IMR-90 (cell line): ENCODE measurements around the gene CUX1. TPM values are rescaled to one million over a fixed set of nuclear protein-coding genes. Genes with fewer than 3 reads are reported as not detected.

Experiments used
- ATAC-seq: fragments of 200-7000 bp; cut with Tn5 transposase; 2 replicates; pipeline ENCODE4 v1.9.1; 2020; ENCODE audit warnings: low read depth, mild to moderate bottlenecking, moderate library complexity
- BruUV-seq: library from RNA; stranded (reverse); fragments of 400-500 nt; replicated peaks from 2 replicates; lab custom pipeline; 2021; lab: Mats Ljungman, UMichigan
- CTCF ChIA-PET: fragments of 300-600 bp; formaldehyde crosslinking; extraction: SDS; loops from one replicate; lab custom pipeline; 2021; ENCODE audit warnings: antibody characterized with exemption; lab: Yijun Ruan, JAX
- POLR2A ChIA-PET: fragments of 300-600 bp; sonication (Branson Sonifier 250); formaldehyde crosslinking; loops from one replicate; lab custom pipeline; 2022; ENCODE audit warnings: antibody characterized with exemption; ENCODE audit not compliant: unreplicated experiment; lab: Charles Lee
- DNase-seq: peaks from one replicate; pipeline ENCODE4 v3.0.0; 2013
- H2AFZ ChIP-seq: replicated peaks from 2 replicates; pipeline ENCODE3; 2013; ENCODE audit warnings: low read length, mild to moderate bottlenecking; ENCODE audit not compliant: poor library complexity
- H2AK5ac ChIP-seq: 2 replicates; pipeline ENCODE4 v1.6.1; 2013; ENCODE audit warnings: low read depth, low read length, inconsistent platforms
- H2AK9ac ChIP-seq: replicated peaks from 2 replicates; pipeline ENCODE3; 2013; ENCODE audit warnings: mild to moderate bottlenecking, low read depth, low read length, moderate library complexity; ENCODE audit not compliant: poor library complexity
- H2BK120ac ChIP-seq: 2 replicates; pipeline ENCODE4 v1.6.1; 2013; ENCODE audit warnings: low read depth, low read length, inconsistent platforms
- H2BK15ac ChIP-seq: 3 replicates; pipeline ENCODE4 v1.6.1; 2013; ENCODE audit warnings: low read depth, low read length, inconsistent platforms
- H2BK20ac ChIP-seq: 2 replicates; pipeline ENCODE4 v1.6.1; 2013; ENCODE audit warnings: low read depth, mild to moderate bottlenecking, inconsistent platforms, low read length, moderate library complexity
- H2BK5ac ChIP-seq: 2 replicates; pipeline ENCODE4 v1.6.1; 2013; ENCODE audit warnings: mild to moderate bottlenecking, low read depth, low read length, inconsistent platforms; ENCODE audit not compliant: poor library complexity, severe bottlenecking
- H3K14ac ChIP-seq: replicated peaks from 2 replicates; pipeline ENCODE4 v1.6.1; 2013; ENCODE audit warnings: low read depth, low read length, inconsistent platforms
- H3K18ac ChIP-seq: 2 replicates; pipeline ENCODE4 v1.6.1; 2013; ENCODE audit warnings: low read depth, low read length, control low read depth
- H3K23ac ChIP-seq: 2 replicates; pipeline ENCODE4 v1.6.1; 2013; ENCODE audit warnings: low read depth, low read length, inconsistent platforms
- H3K27ac ChIP-seq: 2 replicates; pipeline ENCODE4 v1.5.1; 2013; ENCODE audit warnings: mild to moderate bottlenecking, control low read depth, low read length; ENCODE audit not compliant: insufficient read depth
- H3K27me3 ChIP-seq: 2 replicates; pipeline ENCODE4 v1.6.1; 2013; ENCODE audit warnings: low read length; ENCODE audit not compliant: control insufficient read depth, insufficient read depth
- H3K36me3 ChIP-seq: 2 replicates; pipeline ENCODE4 v1.6.1; 2013; ENCODE audit warnings: low read length, mixed read lengths; ENCODE audit not compliant: control insufficient read depth, insufficient read depth
- H3K4ac ChIP-seq: 2 replicates; pipeline ENCODE4 v1.6.1; 2013; ENCODE audit warnings: low read depth, low read length, inconsistent platforms
- H3K4me1 ChIP-seq: 2 replicates; pipeline ENCODE4 v1.6.1; 2013; ENCODE audit warnings: low read length, mixed read lengths; ENCODE audit not compliant: control insufficient read depth, insufficient read depth
- H3K4me2 ChIP-seq: 2 replicates; pipeline ENCODE4 v1.6.1; 2013; ENCODE audit warnings: low read depth, mild to moderate bottlenecking, control low read depth, low read length, moderate library complexity
- H3K4me3 ChIP-seq: 2 replicates; pipeline ENCODE4 v1.5.1; 2013; ENCODE audit warnings: low read depth, mild to moderate bottlenecking, control low read depth, low read length, moderate library complexity; ENCODE audit not compliant: insufficient read depth
- H3K56ac ChIP-seq: 2 replicates; pipeline ENCODE4 v1.6.1; 2013; ENCODE audit warnings: low read length, inconsistent platforms; ENCODE audit not compliant: insufficient read depth; ENCODE audit errors: extremely low read depth
- H3K79me1 ChIP-seq, 2 experiments: 2 replicates each; pipeline ENCODE4 v1.6.1; 2013; ENCODE audit warnings: low read length in 2 of 2, inconsistent platforms in 1 of 2, low read depth in 1 of 2
- H3K9ac ChIP-seq: 2 replicates; pipeline ENCODE4 v1.6.1; 2013; ENCODE audit warnings: low read depth, low read length, control low read depth
- H3K9me1 ChIP-seq: 2 replicates; pipeline ENCODE4 v1.6.1; 2013; ENCODE audit warnings: low read length, inconsistent platforms; ENCODE audit not compliant: insufficient read depth
- H3K9me3 ChIP-seq: 2 replicates; pipeline ENCODE4 v1.6.1; 2013; ENCODE audit warnings: low read length; ENCODE audit not compliant: control insufficient read depth, insufficient read depth
- H4K20me1 ChIP-seq: 2 replicates; pipeline ENCODE4 v1.6.1; 2013; ENCODE audit warnings: low read length, inconsistent platforms; ENCODE audit not compliant: insufficient read depth
- H4K5ac ChIP-seq: 2 replicates; pipeline ENCODE4 v1.6.1; 2013; ENCODE audit warnings: mild to moderate bottlenecking, low read depth, low read length, control low read depth
- H4K8ac ChIP-seq, 2 experiments: 2 replicates each; pipeline ENCODE4 v1.6.1; 2013; ENCODE audit warnings: low read depth in 2 of 2, low read length in 2 of 2, control low read depth in 1 of 2, inconsistent platforms in 1 of 2
- H4K91ac ChIP-seq: 2 replicates; pipeline ENCODE4 v1.6.1; 2013; ENCODE audit warnings: low read depth, low read length, inconsistent platforms; ENCODE audit not compliant: insufficient read depth
- CHD1 ChIP-seq: IDR thresholded peaks from 2 replicates; pipeline ENCODE4 v1.6.1; 2012; ENCODE audit warnings: low read depth, low read length, improper control_type of control experiment
- CTCF ChIP-seq: conservative IDR thresholded peaks from 2 replicates; pipeline ENCODE4 v1.5.1; 2012; ENCODE audit warnings: mild to moderate bottlenecking, low read depth, low read length, improper control_type of control experiment
- USF2 ChIP-seq: fragments of 150-350 bp; IDR thresholded peaks from 2 replicates; pipeline ENCODE4 v1.6.1; 2017; ENCODE audit warnings: mild to moderate bottlenecking, antibody characterized with exemption, low read length, low read depth
- WGBS, 2 experiments: methylation state at CpG; one replicate each; pipeline versions ENCODE4 v1.1.5 to v1.1.7; 2013; ENCODE audit warnings: missing lambda C conversion rate in 2 of 2; ENCODE audit not compliant: insufficient read length in 1 of 2; ENCODE audit errors: extremely low coverage in 2 of 2; 5-methylcytosine and 5-hydroxymethylcytosine counted together
- dilution Hi-C: fragments of 300-500 bp; cut with HindIII; formaldehyde crosslinking; loops from one replicate; pipeline ENCODE4 v1.14.3; 2018; ENCODE audit warnings: low sequenced_read_pairs; ENCODE audit not compliant: unreplicated experiment
- in situ Hi-C: fragments of 300-500 bp; cut with MboI; formaldehyde crosslinking; loops from 3 replicates; pipeline ENCODE4 v1.14.3; 2019; ENCODE audit warnings: low sequenced_read_pairs, inconsistent platforms, mixed read lengths
- intact Hi-C: fragments of 100-400 bp; cut with micrococcal nuclease; formaldehyde crosslinking; loops from 2 replicates; pipeline ENCODE4 v1.10.0; 2022
- polyA plus RNA-seq, 3 experiments: library from polyadenylated mRNA; depleted of rRNA; stranded (reverse); fragments of >200 nt; gene quantifications; 2 replicates each; pipeline ENCODE4 v1.2.3, GENCODE V29; 2012; ENCODE audit warnings: low replicate concordance in 1 of 3
- total RNA-seq: library from RNA; depleted of rRNA; stranded (reverse); fragments of >200 nt; gene quantifications from 2 replicates; pipeline ENCODE4 v1.2.3, GENCODE V29; 2012

CUX1 gene
- total and polyA plus RNA-seq, 2 of the 4 experiments (the other 2 are of a cell fraction), result 19.7 to 46.4 TPM

- BruUV-seq, result no TSS peak
- H3K27ac ChIP-seq, result no peak overlapping the region
- H3K4me1 ChIP-seq, result no peaks in the 10 kb centered on the region
- intact Hi-C loops (no loop called here), in situ Hi-C loops (no loop called here), dilution Hi-C loops (no loop called here)
- no peak overlapping the region for H3K56ac ChIP-seq
- ChIA-PET POLR2A (no interaction called here), CTCF (no interaction called here)
- H2AK9ac ChIP-seq, result no peak overlapping the region
- no peak overlapping the region for H2BK20ac ChIP-seq
- H3K9me1 ChIP-seq, result peaks cover 7% of the 10 kb centered on the region; the same call in 1 of the 2 replicates
- WGBS, 2 experiments, result 93% methylated on average over 5 of the region's 10 CpGs; no CpG with 5 or more reads in 1 of the 2 experiments
- peaks cover 13% of the 10 kb centered on the region for H4K20me1 ChIP-seq
- no peak for ATAC-seq
- H3K18ac ChIP-seq, result no peak overlapping the region
- no peak overlapping the region for H4K8ac ChIP-seq
- H2AK5ac ChIP-seq, result no peak overlapping the region
- H4K5ac ChIP-seq, result no peak overlapping the region
- no peaks in the 10 kb centered on the region for H3K27me3 ChIP-seq
- H3K79me1 ChIP-seq, result peaks cover 17 to 64% of the 10 kb centered on the region in 2 experiments
- no peak overlapping the region for H3K4me3 ChIP-seq
- no peak overlapping the region for H3K4ac ChIP-seq
- no peak overlapping the region for H2BK120ac ChIP-seq
- no peaks in the 10 kb centered on the region for H3K9me3 ChIP-seq
- H2BK15ac ChIP-seq, result no peak overlapping the region
- H3K23ac ChIP-seq, result no peak overlapping the region
- H2AFZ ChIP-seq, result no peak overlapping the region
- H2BK5ac ChIP-seq, result no peak overlapping the region
- no peak overlapping the region for H4K91ac ChIP-seq
- no peak overlapping the region for H3K14ac ChIP-seq
- H3K4me2 ChIP-seq, result no peak overlapping the region
- no peak for TF ChIP-seq CHD1
- TF ChIP-seq CTCF, result no peak
- TF ChIP-seq USF2, result no peak
- no peak for DNase-seq
- H3K36me3 ChIP-seq, result peaks cover 4% of the 10 kb centered on the region; the same call in 1 of the 2 replicates
- H3K9ac ChIP-seq, result no peak overlapping the region
These were observed 152.7 kb downstream of the CUX1 start for GRCh38 chr7:101969997-101970585.
